Liver (tissue), 9 donors: ENCODE results near the gene SHH. TPM values are rescaled to one million over a fixed set of nuclear protein-coding genes. Genes with fewer than 3 reads are reported as not detected.
A peak's percentile ranks its signal among the peaks of the same experiment; 100 is the strongest.

ENCODE experiments used
- DNase-seq: peaks from one replicate; pipeline ENCODE4 v3.0.0-alpha.2; 2017; ENCODE audit warnings: low spot score
- H3K27ac ChIP-seq, 2 donors: one replicate each; pipeline ENCODE4 v1.7.0; 2013; ENCODE audit warnings: inconsistent platforms in 2 of 2, low read length in 2 of 2, control low read depth in 1 of 2, low read depth in 1 of 2, mild to moderate bottlenecking in 1 of 2
- H3K27me3 ChIP-seq, 4 donors: one replicate each; pipeline versions ENCODE4 v1.6.1 to v1.7.0; 2013; ENCODE audit warnings: low read length in 3 of 4, inconsistent platforms in 1 of 4, mild to moderate bottlenecking in 1 of 4, moderate library complexity in 1 of 4; ENCODE audit not compliant: control insufficient read depth in 4 of 4, insufficient read depth in 4 of 4
- H3K36me3 ChIP-seq, 4 donors: one replicate each; pipeline versions ENCODE4 v1.6.1 to v1.7.0; 2013; ENCODE audit warnings: low read length in 3 of 4, mild to moderate bottlenecking in 3 of 4, low read depth in 1 of 4, moderate library complexity in 1 of 4; ENCODE audit not compliant: control insufficient read depth in 4 of 4, insufficient read depth in 3 of 4
- H3K4me1 ChIP-seq, 4 donors: one replicate each; pipeline versions ENCODE4 v1.6.1 to v1.7.0; 2013; ENCODE audit warnings: low read length in 3 of 4, mild to moderate bottlenecking in 3 of 4, moderate library complexity in 1 of 4; ENCODE audit not compliant: control insufficient read depth in 4 of 4, insufficient read depth in 4 of 4
- H3K4me3 ChIP-seq, 3 donors: one replicate each; pipeline versions ENCODE4 v1.6.1 to v1.7.0; 2013; ENCODE audit warnings: low read length in 3 of 3, control low read depth in 1 of 3, low read depth in 1 of 3, mild to moderate bottlenecking in 1 of 3
- H3K9ac ChIP-seq, 2 donors: one replicate each; pipeline ENCODE4 v1.7.0; 2013; ENCODE audit warnings: low read length in 2 of 2, mild to moderate bottlenecking in 2 of 2, moderate library complexity in 2 of 2, control low read depth in 1 of 2, low read depth in 1 of 2
- H3K9me3 ChIP-seq, 4 donors: one replicate each; pipeline versions ENCODE4 v1.6.1 to v1.7.0; 2013; ENCODE audit warnings: low read length in 3 of 4; ENCODE audit not compliant: control insufficient read depth in 4 of 4
- CTCF ChIP-seq: fragments of 150-350 bp; IDR thresholded peaks from 2 replicates; pipeline ENCODE4 v1.5.1; 2017; ENCODE audit warnings: improper control_type of control experiment, low read depth, low read length; ENCODE audit not compliant: missing input control
- EGR1 ChIP-seq, 2 donors: IDR thresholded peaks; 2 replicates each; pipeline ENCODE4 v1.6.1; 2016 to 2018; ENCODE audit warnings: antibody characterized with exemption in 2 of 2, low read depth in 2 of 2
- FOXA2 ChIP-seq: IDR thresholded peaks from 2 replicates; pipeline ENCODE4 v1.6.1; 2016; ENCODE audit warnings: antibody characterized with exemption
- HNF4A ChIP-seq, 2 donors: conservative IDR thresholded peaks; 2 replicates each; pipeline ENCODE4 v1.6.1; 2016; ENCODE audit warnings: antibody characterized with exemption in 2 of 2, mild to moderate bottlenecking in 2 of 2
- HNF4G ChIP-seq: IDR thresholded peaks from 2 replicates; pipeline ENCODE4 v1.6.1; 2016; ENCODE audit warnings: antibody characterized with exemption
- NR2F2 ChIP-seq: IDR thresholded peaks from 2 replicates; pipeline ENCODE4 v1.6.1; 2016; ENCODE audit warnings: antibody characterized with exemption
- RAD21 ChIP-seq, 2 donors: IDR thresholded peaks; 2 replicates each; pipeline ENCODE4 v1.6.1; 2016; ENCODE audit warnings: antibody characterized with exemption in 2 of 2, mild to moderate bottlenecking in 2 of 2
- REST ChIP-seq: IDR thresholded peaks from 2 replicates; pipeline ENCODE4 v1.6.1; 2016; ENCODE audit warnings: antibody characterized with exemption, mild to moderate bottlenecking
- SP1 ChIP-seq: IDR thresholded peaks from 2 replicates; pipeline ENCODE4 v1.6.1; 2018; ENCODE audit warnings: antibody characterized with exemption, mild to moderate bottlenecking
- TAF1 ChIP-seq: conservative IDR thresholded peaks from 2 replicates; pipeline ENCODE4 v1.6.1; 2016; ENCODE audit warnings: antibody characterized with exemption, mild to moderate bottlenecking
- ZBTB33 ChIP-seq: IDR thresholded peaks from 2 replicates; pipeline ENCODE4 v1.6.1; 2016; ENCODE audit warnings: antibody characterized with exemption
- WGBS: extraction: QIAGEN DNeasy Blood & Tissue Kit; methylation state at CpG from one replicate; pipeline ENCODE4 v1.1.7; 2013; 5-methylcytosine and 5-hydroxymethylcytosine counted together
- polyA plus RNA-seq, 2 donors: library from polyadenylated mRNA; stranded (reverse) in 1 of 2; unstranded in 1 of 2; fragments of 200-250 nt in 1 of 2; fragments of >200 nt in 1 of 2; fragmentation: Nextera tagmentation in 1 of 2; extraction: Ambion mirVana in 1 of 2; gene quantifications; one replicate each; pipeline versions ENCODE4 v1.2.1 to v1.2.3, GENCODE V29; 2013 to 2015
- total RNA-seq, 2 donors: library from RNA; depleted of rRNA; stranded (reverse); fragments of >200 nt; gene quantifications; one replicate each; pipeline ENCODE4 v1.2.3, GENCODE V29; 2014
- TF ChIP-seq, protein P1 (sequence below): IDR thresholded peaks from 2 replicates; pipeline ENCODE4 v1.6.1; 2016; ENCODE audit warnings: antibody characterized with exemption
- donor health status: healthy.
- donor health status: healthy.
- donor health status: healthy.
- donor health status: healthy.
- donor health status: healthy.

The SHH gene
- total and polyA plus RNA-seq, 4 donors: 3.9 to 10.0 (median 5.2) TPM

- 32% methylated on average over 20 of the region's 20 CpGs for WGBS
- Histone ChIP-seq H3K27ac (no peak overlapping the region), H3K9ac (no peak overlapping the region), H3K4me3 (no peak overlapping the region), H3K27me3 (peaks cover 0 to 3% (median 0%) of the 10 kb centered on the region in 4 donors), H3K36me3 (no peaks in the 10 kb centered on the region), H3K9me3 (no peaks in the 10 kb centered on the region), H3K4me1 (peaks cover 9 to 37% (median 30%) of the 10 kb centered on the region in 4 donors)
- no peak for TF ChIP-seq ZBTB33
- TF ChIP-seq EGR1 (IDR thresholded peaks at IDR 0.05; ENCODE audit: low read depth in 2 of 2): no peak
- TF ChIP-seq TAF1: no peak
- TF ChIP-seq RAD21 (IDR thresholded peaks at IDR 0.05): peak; percentile 90 to 94
- TF ChIP-seq CTCF: peak; percentile 81
- peak; percentile 67 for DNase-seq
These were observed 3.3 kb upstream of the SHH start for GRCh38 chr7:155815332-155816191.

DNA sequence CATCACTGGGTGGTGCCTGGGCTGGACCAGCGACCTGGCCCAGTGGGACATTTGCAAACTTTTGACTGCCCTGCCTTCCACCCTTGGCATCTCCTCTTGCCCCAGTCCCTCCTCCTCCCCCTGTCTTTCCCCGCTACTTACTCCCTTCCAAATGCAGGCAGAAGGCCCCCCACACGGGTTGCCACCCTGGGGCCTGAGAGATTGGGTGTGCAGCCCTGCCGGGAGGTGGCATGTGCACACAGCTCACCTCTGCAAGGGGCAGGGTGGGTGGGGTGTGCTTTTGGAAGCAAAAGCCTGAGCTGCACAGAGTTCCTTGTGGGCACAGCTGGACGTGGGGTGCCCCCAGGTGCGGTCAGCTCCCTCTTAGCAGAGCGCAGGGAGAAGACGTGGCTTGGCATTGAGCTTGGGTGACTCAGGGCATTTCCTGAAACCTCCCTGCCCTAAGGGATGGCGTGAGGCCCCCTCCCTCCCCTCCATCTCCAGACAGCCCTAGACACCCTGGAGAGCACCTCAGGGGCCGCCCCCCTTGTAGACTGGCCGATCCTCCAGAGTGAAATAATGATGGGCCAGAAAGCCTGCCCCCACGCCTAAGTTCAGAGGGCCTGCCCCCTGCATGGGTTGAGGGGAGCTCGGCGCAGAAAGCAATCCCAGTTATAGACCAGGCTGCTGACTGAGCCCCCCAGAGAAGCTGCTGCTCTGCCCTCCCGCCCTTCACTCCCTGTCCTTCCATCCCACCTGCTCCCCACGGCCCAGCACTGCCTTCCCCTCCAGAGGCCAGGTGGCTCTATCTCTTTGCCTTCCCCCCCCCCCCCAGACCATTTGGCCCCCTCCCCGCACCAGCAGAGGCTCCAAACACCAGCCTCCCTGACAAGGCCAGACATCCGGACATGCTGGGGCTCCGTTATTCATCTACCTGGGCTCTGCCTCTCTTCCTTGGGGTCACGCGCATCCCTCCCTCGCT is 2.3 kb upstream of the SHH start:
- Histone ChIP-seq H3K9ac (no peak overlapping the region), H3K9me3 (no peaks in the 10 kb centered on the region), H3K4me1 (peaks cover 9 to 45% (median 36%) of the 10 kb centered on the region in 4 donors), H3K27ac (no peak overlapping the region), H3K36me3 (no peaks in the 10 kb centered on the region), H3K4me3 (no peak overlapping the region), H3K27me3 (peaks cover 0 to 3% (median 0%) of the 10 kb centered on the region in 4 donors)
- 56% methylated on average over 22 of the region's 22 CpGs for WGBS
- TF ChIP-seq HNF4A (conservative IDR thresholded peaks at IDR 0.05): no peak
- no peak for DNase-seq

DNA sequence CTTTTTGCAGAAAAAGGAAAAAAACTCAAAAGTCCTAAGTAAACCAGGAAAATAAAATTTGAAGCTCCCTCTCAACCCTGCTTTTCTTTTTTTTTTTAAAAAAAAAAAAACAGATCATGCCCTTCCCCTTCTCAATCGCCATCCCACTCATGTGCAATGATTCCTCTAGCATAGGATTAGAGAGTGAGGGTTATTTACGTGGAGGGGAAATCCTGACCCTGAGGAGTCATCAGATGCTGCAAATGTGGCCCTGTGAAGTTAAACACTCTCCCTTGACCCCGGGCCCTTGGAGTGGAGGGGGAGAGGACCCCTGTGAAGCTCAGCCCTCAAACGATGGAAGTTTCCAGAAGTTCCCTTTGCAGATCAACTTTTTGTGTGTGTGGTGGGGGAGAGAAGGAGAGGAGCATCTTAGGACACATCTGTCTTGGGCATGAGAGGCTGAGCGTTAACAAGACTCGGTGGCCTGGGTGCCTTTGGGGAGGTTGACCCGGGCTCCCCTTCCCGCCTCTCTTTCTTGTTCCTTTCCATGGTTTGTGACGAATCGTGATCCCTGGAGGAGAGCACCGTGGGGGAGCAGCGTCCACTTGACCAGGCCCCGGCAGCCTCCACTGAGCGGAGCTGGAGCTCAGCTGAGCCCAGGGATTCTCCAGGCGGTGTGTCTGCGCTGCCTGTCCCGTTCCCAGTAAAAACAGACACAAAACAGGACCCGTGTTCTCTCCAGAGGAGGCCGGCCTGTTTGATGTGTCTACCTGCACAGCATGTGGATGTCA is 1.5 kb upstream of the SHH start:
- Histone ChIP-seq H3K9me3 (no peaks in the 10 kb centered on the region), H3K9ac (no peak overlapping the region), H3K27me3 (peaks cover 0 to 3% (median 0%) of the 10 kb centered on the region in 4 donors), H3K27ac (no peak overlapping the region), H3K4me1 (peaks cover 9 to 50% (median 37%) of the 10 kb centered on the region in 4 donors), H3K36me3 (no peaks in the 10 kb centered on the region), H3K4me3 (no peak overlapping the region)
- 61% methylated on average over 19 of the region's 19 CpGs for WGBS
- DNase-seq: no peak
- TF ChIP-seq HNF4A (conservative IDR thresholded peaks at IDR 0.05): no peak
- TF ChIP-seq SP1: no peak
- no peak for TF ChIP-seq EGR1 (IDR thresholded peaks at IDR 0.05; ENCODE audit: low read depth in 2 of 2)
- TF ChIP-seq NR2F2: no peak
- TF ChIP-seq CTCF: no peak
- no peak for TF ChIP-seq FOXA2
- TF ChIP-seq HNF4G: no peak
- TF ChIP-seq, protein P1, sequence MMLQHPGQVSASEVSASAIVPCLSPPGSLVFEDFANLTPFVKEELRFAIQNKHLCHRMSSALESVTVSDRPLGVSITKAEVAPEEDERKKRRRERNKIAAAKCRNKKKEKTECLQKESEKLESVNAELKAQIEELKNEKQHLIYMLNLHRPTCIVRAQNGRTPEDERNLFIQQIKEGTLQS: no peak
- TF ChIP-seq REST: no peak
